NCI-H2171 treated with DMSO at 0.1 percent for 48 hours (cell line): ENCODE measurements around the gene OPA3.

Experiments
- DNase-seq: peaks from one replicate; lab custom pipeline; 2025; lab: John Stamatoyannopoulos, UW

OPA3 gene

DNA sequence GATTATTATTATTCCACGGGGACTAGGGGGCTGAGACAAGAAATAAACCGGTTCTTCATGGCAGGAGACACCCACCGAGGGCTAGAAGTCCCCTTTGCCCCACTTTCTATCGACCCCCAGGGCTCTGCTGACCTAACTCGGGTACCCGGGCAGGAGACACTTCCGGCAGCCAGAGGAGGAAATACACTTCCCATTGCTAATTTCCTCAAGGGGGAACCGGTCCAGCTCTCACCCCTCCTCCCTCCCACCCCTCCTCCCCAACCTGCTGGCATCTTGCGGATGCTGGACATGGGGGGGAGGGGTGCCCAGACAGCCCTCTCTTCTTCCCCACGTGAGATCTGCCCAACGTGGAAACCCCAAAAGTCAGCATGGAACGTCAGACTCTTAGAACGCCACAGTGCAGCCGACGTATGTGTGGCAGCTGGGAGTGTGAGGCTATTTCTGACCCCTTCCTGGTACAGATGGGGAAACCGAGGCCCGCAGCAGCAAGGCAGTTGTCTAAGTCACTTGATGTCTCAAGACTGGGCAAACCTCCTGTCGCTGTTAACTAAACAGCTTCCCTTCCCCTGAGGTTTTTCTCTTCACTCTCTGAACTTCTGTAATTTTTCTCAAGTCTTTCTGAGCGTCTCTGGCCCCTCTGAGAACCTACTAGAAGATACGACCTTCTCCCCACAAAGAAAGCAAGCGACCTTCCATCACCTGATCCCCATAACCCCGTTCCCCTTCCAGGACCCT lies 13.8 kb upstream of the OPA3 start:
- DNase-seq, result no peak

DNA sequence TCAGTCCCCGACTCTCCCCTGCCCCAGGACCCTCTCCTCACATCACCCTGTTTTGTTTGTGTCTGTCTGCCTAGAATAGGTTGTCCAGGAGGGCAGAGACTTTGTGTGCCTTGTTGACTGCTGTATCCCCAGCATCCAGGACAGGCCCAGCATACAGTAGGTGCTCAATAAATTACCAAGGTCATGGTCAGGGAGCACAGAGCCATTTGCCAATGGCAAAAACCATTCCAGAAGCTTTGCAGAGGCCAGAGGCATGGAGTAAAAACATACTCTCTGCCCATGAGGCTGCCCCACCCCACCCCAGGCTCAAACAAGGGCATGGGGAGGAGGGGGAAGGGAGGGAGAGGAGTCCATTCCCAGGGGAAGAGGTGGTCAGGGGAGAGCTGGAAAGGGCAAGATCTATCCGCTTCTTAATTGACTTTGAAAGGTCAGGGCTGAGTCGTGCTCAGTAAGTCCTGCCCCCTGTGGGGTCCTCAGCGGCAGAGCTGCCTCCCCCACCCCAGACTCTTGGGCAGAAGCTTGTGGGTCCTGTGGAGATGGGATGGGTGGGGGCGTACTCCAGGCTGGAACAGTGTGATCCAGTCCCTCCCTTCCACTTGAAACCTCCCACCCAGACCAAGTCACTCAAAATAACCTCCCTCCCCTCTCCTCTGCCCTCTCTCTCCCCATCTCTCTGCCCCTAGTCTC lies 13.0 kb upstream of the OPA3 start:
- DNase-seq, result no peak

DNA sequence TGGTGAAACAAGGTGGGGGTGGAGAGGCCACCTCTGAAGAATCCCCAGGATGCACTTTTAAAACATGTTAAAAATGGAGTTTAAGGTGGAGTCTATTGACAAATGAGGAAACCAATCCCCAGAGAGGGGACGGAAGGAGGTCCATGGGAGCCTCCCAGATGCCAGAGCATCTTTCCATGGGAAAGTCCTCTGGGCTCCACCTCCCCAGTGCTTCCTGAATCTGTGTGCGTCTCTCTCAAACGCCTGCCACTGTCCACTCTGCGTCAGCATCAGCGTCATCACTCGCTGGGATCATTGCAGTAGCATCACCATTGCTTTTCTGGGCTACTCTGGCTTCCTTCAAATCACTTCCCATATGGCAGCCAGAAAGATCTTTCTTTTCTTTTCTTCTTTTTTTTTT lies 11.2 kb upstream of the OPA3 start:
- no peak for DNase-seq

DNA sequence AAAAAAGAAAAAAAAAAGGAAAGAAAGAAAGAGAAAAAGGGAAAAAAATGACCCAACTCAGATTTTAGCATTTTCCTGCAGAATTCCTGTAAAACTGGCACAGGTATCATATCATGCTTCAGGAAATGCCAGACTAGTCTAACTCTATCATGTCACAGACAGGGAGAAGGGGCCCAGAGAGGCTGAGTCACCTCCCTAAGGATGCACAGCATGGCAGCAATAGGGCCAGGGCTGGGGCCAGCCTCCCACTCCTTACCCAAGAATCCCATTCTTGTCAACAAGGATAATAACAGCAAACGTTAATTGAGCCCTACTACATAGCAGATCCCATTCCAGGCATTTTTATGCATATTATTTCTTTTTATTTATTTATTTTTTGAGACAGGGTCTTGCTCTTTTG lies 8.9 kb upstream of the OPA3 start:
- DNase-seq, result no peak

DNA sequence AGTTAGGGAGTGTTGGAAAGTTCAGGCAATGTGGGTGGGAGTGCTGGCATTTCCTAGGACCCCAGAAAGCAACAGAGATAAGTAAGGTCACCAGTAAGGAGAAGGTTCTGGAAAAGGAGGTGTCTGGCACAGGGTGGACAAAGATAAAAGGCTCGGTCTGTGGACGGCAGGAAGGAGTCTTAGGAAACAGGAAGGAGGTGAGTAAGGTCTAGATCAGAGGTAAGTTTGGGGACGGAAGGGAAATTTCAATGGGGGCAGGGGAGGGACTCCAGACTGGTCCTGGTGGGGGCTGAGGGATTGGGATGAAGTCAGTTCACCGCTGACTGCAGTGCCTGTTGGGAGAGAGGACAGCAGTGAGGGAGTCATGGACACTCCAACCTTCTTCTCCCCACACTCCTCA lies 7.8 kb upstream of the OPA3 start:
- DNase-seq, result no peak

DNA sequence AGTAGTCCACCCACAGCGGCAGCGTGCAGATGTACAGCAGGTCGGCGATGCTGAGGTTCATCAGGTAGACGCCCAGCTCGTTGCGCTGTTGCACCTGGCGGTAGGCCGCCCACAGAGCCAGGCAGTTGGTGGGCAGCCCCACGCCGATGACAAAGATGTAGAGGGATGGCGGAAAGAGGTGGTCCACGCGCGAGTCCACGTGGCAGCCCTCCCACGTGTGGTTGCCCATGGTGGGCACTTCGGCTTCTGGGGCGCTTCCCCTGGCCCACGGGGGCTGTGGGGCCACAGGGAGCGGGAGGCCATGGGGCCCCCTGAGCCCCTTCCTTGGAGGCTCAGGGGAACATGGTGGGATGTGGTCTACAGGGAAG lies 7.0 kb upstream of the OPA3 start:
- no peak for DNase-seq

DNA sequence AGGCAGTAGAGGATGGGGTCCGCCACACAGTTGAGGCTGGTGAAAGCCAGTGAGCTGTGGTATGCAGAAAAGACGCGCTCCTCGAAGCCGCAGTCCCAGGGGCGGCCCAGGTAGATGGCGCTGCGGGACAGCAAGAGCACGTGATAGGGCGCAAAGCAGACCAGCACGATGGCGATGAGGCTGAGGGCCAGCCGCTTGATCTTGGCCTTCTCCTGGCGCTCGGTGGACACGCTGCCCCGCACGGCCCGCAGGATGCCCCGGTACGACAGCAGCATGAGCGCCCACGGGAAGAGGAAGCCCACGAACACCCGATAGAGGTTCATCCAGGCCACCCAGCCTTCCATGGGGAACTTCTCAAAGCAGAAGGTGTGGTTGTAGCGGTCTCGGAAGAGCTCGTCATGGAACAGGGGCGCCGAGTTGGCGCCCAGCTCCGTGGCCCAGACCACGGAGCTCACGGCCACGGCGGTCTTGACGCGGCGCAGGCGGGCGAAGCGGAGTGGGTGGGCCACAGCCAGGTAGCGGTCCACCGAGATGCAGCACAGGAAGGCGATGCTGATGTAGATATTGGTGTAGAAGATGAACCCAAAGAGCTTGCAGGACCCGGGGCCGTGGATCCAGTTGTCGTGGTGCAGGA lies 6.5 kb upstream of the OPA3 start:
- no peak for DNase-seq

DNA sequence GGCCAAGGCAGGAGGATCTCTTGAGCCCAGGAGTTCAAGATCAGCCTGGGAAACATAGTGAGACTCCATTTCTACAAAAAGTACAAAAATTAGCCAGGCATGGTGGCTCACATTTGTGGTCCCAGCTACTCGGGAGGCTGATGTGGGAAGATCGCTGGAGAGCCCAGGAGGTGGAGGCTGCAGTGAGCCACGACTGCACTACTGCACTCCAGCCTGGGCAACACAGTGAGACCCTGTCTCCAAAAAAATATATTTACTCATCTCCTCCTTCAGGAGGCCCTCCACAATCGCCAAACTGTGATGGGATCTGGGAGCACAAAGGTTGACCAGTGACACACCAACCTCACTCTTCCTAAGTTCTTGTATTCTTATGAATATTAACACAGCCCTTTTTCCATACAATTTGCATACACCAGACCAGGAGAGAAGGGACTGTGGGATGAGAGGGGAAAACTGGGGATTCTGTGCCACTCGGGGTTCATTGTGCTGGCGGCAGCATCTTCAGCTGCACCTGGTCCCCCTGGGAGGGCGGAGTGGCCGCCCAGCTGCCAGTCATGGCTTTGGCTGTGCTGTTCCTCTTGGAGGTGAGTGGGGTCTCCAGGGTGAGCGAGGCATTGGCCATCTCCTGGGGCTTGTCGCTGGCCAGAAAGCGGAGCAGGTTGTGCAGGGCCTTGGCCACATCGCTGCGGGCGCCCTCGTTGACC lies 5.8 kb upstream of the OPA3 start:
- no peak for DNase-seq

DNA sequence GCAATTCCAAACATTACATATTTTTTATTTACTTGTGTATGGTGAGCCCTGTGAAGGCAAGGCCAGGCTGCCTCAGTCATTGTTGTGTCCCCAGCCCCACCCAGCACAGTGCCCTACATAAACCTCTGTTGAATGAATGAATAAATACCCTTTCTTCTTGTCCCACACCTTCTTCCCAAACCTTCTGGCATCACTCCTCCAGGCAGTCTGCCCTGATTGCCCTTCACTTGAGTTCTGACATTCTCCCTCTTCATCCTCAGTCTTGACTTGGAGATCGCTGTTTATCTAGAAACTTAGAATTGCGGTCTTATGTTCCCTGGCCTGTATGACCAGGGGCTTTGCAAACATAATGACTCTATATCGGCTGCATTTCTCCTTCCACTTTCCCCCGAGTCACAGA lies 5.2 kb upstream of the OPA3 start:
- DNase-seq, result no peak

DNA sequence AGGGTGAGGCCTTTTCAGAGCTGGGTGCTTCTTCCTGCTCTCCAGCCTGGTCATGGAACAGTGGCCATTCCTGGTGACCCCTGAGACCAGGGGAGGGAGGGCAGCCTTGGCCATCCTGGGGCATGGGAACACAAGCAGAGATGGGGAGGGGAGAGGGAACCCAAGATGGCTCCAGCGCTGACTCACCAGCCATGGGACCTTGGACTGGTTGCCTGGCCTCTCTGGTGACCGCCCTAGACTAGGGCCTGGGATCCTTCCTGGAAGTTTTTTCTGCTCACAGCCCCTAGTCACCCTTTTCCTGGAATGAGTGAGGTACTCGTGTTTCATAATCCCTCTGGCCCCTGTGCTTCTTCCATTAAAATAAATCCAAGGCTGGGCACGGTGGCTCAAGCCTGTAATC lies 3.3 kb upstream of the OPA3 start:
- no peak for DNase-seq

DNA sequence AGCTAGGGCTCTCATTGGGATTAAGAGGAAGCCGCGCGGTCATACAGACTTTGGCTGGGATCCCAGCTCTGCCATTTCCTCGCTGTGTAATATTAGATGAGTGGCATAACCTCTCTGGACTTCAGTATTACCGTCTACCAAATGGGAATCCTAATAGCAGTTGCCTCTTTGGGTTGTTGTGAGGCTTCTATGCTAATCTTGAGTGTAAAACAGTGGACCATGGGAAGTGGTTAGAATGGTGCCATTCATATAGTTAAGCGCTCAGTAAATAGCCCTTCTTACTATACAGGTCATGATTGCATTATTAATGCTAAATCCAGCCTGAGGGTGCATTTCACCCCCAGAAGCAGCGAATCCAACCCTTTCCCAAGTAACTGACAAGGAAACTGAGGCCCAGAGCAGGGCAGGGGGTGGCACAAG lies 566 bp upstream of the OPA3 start:
- no peak for DNase-seq

DNA sequence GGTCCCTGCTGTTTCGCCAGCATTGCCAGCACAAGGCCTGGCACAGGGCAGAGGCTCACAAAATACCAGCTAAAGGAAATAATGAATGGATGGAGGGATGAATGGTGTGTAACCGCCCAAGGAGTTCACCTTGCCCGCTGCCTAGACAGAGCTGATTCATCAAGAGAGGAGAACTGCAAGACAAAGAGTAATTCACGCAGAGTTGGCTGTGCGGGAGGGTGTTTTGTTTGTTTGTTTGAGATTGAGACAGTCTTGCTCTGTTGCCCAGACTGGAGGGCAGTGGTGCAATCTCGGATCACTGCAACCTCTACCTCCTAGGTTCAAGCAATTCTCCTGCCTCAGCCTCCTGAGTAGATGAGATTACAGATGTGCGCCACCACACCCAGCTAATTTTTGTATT lies 3.0 kb downstream of the OPA3 start:
- DNase-seq, result no peak

DNA sequence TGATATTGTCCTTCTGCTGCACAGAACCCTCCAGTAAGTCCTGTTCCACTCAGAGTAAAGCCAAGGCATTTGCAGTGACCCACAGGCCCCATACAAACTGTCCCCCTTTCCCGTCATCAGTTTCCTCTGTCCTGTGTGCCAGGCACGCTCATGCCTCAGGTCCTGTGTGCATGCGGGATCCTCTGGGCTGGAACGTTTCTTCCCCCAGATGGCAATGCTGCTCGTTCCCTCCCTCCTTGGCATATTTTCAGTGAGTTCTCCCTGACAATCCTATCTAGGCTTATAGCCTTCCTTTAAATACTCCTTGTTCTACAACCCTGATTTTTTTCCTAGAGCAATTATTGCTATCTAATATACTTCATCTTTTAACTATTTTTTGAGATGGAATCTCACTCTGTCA lies 5.7 kb downstream of the OPA3 start:
- DNase-seq, result no peak

DNA sequence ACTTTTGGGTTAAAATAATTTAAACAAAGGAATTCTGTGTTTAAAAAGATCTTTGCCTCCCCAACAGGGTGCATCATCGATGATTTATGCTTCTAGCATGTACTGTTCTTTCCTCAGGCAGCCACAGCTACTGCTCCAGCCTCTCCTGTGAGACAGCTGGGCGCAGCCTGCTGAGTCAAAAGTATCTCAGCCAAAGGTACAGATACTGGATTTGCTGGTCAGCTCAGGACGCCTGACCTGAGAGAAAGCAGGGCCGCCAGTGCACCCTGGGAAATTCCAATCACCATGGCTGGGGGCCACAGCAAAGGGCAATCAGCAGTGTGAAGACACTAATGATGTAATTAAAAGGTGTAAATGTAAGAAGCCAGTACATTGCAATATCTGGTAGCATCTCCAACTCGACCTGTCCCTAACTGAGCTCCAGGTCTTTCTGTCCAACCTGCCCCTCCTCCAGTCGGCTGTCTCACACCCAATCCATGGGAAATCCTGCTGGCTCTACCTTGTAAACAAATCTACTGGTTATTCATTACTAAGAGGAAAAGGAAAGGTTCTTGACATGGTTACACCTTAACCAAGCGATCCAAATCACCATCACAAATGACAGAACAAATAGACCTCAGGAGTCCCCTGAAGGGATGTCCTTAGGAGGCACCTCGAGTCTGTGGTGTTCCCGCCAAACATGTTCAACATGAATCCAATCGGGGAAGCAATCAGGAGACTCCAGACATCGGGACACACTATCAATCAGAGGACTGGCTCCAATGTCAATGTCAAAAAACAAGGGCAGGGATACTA lies 7.3 kb downstream of the OPA3 start:
- no peak for DNase-seq

DNA sequence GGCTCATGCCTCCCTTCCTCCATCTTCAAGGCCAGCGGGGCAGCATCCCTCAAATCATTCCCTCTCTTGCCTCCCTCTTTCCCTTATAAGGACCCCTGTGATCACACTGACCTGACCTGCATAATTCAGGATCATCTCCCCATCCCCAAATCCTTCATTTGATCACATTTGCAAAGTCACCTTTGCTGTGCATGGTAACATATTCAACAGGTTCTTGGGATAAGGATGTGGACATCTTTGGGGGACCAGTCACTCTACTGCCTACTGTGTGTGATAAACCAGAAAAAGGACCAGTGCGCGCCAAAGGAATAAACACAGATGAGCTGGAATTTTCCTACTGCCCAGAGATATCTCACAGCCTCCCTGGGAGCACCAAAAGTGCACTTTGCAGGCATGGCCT lies 7.9 kb downstream of the OPA3 start:
- no peak for DNase-seq

DNA sequence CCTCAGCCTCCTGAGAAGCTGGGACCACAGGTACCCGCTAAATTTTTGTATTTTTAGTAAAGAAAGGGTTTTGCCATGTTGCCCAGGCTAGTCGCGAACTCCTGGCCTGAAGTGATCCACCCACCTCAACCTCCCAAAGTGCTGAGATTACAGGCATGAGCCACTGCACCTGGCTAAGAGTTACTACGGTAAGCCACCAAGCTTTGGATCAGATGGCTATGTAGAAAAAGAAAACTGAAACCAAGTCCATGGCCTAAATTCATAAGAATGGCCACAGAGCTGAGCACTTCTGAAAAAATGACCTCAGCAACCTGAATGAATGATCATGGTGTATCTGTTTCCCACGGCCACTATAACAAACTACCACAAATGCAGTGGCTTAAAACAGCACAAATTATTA lies 9.4 kb downstream of the OPA3 start:
- no peak for DNase-seq

DNA sequence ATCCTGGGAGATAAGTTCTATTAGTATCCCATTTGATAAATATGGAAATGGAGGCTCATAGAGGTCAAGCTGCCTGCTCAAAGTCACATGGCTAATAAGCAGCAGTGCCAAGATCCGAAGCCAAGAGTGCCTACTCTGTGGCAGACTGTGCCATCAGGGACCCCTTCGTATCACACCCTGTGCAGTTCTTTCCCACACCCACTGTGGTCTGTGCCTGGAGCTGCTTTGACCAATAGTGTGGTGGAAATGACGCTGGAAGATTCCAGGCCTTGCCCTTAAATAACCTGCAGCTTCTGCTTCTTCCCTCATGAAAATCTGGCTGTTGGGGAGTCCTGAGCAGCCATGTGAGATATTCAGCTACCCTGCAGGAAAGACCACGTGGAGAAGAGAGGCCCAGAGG lies 10.1 kb downstream of the OPA3 start:
- DNase-seq, result no peak

DNA sequence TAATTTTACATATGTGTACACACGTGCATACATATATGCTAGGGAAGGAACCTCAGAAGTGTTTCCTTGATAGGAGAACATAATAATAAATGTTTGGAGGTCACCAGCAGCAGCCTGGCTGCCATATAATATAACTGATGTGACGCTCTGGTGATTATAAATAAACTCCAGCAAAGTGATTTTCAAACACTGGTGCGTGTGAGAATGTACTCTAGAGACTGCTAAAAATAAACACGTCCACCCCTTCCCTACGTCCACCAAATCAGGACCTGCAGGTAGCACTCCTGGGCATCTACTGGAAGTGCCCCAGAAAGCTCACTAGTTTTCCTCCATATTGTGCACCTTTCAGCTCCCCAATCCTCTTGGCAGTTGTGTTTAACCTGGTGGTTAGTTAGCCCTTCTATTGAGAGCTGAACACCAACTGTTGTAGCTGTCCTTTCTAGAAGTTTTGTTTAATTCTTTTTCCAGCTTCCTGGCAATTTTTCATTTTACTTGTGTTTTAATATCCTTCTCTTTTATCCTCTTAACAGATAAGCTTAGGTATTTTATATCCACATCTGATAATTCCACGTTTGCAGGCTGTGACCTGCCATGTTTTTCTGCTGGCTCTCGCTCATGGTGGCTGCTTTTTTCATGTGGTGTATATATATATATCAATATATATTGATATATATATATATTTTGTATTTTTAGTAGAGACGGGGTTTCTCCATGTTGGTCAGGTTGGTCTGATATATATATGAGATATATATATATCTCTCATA lies 13.0 kb downstream of the OPA3 start:
- no peak for DNase-seq

DNA sequence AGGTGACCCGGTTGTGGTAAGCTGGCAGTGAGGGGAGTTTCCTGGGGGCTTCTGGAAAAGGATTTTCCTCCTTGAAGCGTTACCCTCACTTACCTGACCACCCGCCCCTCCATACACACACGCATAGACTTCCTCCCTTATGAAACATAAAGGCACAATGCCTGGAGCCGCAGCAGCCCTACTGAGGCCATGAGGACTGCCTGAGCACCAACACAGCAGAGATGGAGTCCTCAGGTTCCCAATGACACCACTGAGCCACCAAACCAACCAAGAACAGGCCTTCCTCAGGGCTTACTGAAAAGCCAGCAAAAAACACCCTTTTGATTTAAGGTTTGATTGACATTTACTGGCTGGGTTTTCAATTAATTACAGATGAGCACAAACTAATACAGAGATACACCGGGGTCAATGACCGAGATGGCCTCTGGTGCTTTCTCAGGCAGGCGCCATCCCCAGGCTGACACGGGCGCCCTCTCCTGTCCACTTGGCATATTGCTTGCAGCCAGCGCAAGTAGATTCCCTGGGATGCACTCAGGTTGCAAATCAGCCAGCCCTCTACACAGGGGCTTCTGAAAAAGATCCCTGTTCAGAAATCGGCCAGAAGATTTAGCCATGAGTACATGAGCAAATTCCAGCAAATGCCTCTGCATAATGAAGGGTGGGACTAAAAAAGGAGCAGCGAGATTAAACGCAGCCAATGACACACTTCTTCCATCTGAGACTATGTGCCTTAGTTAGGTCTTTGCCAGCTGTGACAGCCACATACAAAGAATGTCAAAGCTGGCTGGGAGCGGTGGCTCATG lies 14.8 kb downstream of the OPA3 start:
- DNase-seq, result peak; percentile 19

DNA sequence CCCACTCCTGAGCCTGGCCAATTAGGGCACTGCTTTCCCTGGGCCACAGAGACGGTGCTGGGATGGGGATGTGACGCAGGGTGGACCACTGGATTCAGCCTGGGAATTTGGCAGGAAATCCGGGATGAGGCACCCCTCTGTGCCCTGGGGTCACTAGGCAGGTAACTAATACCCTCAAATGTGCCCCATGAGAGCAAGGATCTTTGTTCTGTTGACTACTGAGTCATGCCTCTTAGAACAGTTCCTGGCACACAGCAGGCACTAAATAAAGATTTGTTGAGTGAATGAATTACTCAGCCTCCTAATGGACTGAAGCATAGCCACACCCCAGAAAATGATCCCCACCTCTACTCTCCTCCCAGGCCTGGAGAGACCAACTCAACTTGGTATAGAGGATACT lies 15.9 kb downstream of the OPA3 start:
- no peak for DNase-seq

DNA sequence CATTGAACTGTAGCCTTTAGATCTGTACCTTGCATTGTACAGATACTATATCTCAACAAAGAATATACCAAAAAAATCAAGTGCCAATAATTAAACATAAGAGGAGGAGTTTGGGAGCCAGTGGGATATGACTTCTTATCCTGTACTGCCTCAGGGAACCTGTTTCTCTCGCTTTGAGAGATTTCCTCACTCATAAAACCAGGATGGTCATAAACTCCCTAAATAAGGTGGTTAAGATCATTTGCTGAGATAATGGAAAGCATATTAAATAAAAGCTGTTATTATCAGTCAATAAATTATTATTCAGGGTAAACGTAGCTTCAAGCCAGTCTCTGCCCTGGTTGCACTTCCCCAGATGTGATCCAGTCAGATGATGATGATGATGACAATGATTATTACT lies 17.0 kb downstream of the OPA3 start:
- DNase-seq, result no peak
